SJSA1 (cell line): Measurements from ENCODE around the gene RRP1. TPM values are rescaled to one million over a fixed set of nuclear protein-coding genes. Genes with fewer than 3 reads are reported as not detected.
"Not testable (repeated sequence)": the region's sequence is repeated elsewhere in the genome, so short reads cannot be mapped to it uniquely, and the experiment has no call there.

Experiments used
- DNase-seq, 2 experiments: peaks; one replicate each; pipeline ENCODE4 v3.0.0-alpha.2; 2015 to 2020; ENCODE audit warnings: low spot score in 2 of 2, low read depth in 1 of 2
- H3K27ac ChIP-seq: fragments of 250-450 bp; sonication (Bioruptor Pico); 2 replicates; pipeline ENCODE4 v1.5.1; 2020; ENCODE audit warnings: mild to moderate bottlenecking, moderate library complexity
- H3K27me3 ChIP-seq: fragments of 250-450 bp; sonication (Bioruptor Pico); replicated peaks from 2 replicates; pipeline ENCODE4 v1.5.1; 2020; ENCODE audit warnings: mild to moderate bottlenecking, moderate library complexity
- H3K36me3 ChIP-seq: fragments of 250-450 bp; sonication (Bioruptor Pico); 2 replicates; pipeline ENCODE4 v1.5.1; 2020; ENCODE audit warnings: mild to moderate bottlenecking
- H3K4me1 ChIP-seq: fragments of 250-450 bp; sonication (Bioruptor Pico); replicated peaks from 2 replicates; pipeline ENCODE4 v1.6.1; 2021; ENCODE audit warnings: mild to moderate bottlenecking
- H3K4me3 ChIP-seq: fragments of 250-450 bp; sonication (Bioruptor Pico); 2 replicates; pipeline ENCODE4 v1.5.1; 2020; ENCODE audit warnings: mild to moderate bottlenecking
- H3K9me3 ChIP-seq: fragments of 250-450 bp; sonication (Bioruptor Pico); replicated peaks from 2 replicates; pipeline ENCODE4 v1.5.1; 2020; ENCODE audit warnings: mild to moderate bottlenecking
- total RNA-seq: library from RNA; depleted of rRNA; stranded (reverse); fragments of >200 nt; shearing (Covaris generic); gene quantifications from 2 replicates; pipeline ENCODE4 v1.2.3, GENCODE V29; 2014

The RRP1 gene
- total RNA-seq, 1 experiment from 2014 or later, result 29.2 TPM

DNA sequence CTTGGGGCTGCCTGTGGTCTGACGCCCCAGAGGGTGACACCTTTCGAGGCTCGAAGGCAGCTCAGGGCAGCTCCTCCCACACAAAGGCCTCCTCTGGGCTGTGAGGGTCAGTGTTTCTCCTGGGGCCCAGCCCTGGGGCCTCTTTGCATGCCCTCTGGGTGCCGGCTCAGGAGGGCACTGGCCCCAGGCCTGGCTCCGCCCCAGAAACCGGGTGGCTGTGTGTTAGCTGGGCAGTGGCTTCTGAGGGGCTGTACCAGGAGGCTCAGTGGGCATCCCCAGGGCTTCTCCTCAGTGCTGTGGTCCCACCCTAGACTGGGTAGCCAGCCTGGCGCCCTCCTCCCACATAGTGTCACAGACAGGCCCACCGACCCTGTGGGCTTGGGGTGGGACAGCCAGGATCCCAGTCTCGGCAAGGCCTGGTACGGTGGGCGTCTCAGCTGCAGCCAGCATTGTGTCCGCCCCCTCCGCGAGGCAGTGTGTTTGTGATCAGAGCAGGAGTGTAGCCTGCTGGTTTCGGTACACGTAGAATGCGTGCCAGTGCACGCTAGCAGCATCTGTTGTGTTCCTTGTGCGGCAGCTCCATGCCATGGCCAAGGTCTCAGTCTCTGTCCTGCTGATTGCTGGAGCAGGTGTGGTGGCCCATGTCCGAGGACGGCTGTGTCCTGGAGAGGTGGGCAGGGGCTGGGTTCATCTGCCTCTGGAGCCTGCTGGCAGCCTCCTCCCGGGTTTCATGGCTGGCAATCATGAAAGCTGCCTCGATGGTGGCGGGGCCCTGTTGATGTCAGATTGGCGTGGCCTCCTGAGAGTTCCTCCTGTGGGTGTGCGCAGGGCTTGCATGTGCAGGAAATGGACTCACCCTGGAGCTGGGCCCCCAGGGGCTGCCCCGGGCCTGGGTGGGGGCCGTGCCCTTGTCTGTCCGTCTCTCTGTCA is 28.0 kb downstream of the RRP1 start:
- Histone ChIP-seq H3K27ac (no peak overlapping the region), H3K9me3 (no peaks in the 10 kb centered on the region), H3K27me3 (no peaks in the 10 kb centered on the region), H3K4me3 (no peak overlapping the region), H3K4me1 (peaks cover 14% of the 10 kb centered on the region), H3K36me3 (no peaks in the 10 kb centered on the region)
- no peak for DNase-seq

DNA sequence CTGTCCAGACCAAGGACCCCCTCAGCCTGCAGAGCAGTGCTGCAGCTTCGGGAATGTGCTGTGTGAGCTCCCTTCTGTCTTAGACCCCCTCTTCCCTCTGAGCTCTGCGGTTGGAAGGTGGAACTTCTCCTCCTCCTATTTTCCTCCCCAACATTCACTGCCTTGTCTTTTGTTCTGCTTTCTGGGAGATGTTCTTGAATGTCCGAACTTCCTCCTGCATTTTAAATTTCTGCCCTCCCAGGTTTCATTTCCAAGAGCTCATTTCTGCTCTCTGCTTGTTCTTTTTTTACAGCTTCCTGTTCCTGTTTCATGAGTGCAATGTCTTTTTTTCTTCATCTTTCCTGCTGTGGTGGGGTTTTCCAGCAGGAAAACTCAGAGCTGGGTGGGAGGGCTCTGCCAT is 29.3 kb downstream of the RRP1 start:
- Histone ChIP-seq H3K27me3 (no peaks in the 10 kb centered on the region), H3K4me1 (peaks cover 7% of the 10 kb centered on the region; the same call in 1 of the 2 replicates), H3K36me3 (no peaks in the 10 kb centered on the region), H3K9me3 (no peaks in the 10 kb centered on the region), H3K4me3 (no peak overlapping the region), H3K27ac (no peak overlapping the region)
- no peak for DNase-seq

GRCh38 chr21:43819511-43820405 is 30.4 kb downstream of the RRP1 start:
- Histone ChIP-seq H3K9me3 (no peaks in the 10 kb centered on the region), H3K27ac (no peak overlapping the region), H3K27me3 (no peaks in the 10 kb centered on the region), H3K4me3 (no peak overlapping the region), H3K4me1 (peaks cover 16% of the 10 kb centered on the region), H3K36me3 (no peaks in the 10 kb centered on the region)
- DNase-seq, result no peak

DNA sequence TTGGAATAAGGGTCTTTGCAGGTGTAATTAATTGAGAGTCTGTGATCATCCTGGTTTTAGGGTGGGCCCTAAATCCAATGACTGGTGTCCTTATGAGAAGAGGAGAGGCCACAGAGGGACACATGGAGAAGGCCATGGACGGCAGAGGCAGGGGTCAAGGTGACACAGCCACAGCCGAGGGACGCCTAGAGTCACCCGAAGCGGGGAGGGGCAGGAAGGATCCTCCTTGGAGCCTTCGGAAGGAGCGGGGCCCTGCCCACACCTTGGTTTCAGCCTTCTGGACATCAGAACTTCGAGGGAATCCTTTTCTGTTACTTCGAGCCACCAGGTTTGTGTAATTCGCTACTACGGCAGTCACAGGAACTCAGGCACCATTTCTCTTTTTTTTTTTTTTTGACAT is 31.1 kb downstream of the RRP1 start:
- H3K9me3 ChIP-seq, result no peaks in the 10 kb centered on the region
- DNase-seq, result no peak
- H3K4me1 ChIP-seq, result peaks cover 21% of the 10 kb centered on the region
- H3K36me3 ChIP-seq, result no peaks in the 10 kb centered on the region
- H3K4me3 ChIP-seq, result no peak overlapping the region
- no peaks in the 10 kb centered on the region for H3K27me3 ChIP-seq
- H3K27ac ChIP-seq, result no peak overlapping the region

- H3K4me3 ChIP-seq, DNase-seq, H3K27me3 ChIP-seq, H3K9me3 ChIP-seq, H3K27ac ChIP-seq, H3K36me3 ChIP-seq: not testable (repeated sequence)
- H3K4me1 ChIP-seq, result peaks cover 34% of the 10 kb centered on the region
These were observed 32.8 kb downstream of the RRP1 start for GRCh38 chr21:43822166-43822565.

DNA sequence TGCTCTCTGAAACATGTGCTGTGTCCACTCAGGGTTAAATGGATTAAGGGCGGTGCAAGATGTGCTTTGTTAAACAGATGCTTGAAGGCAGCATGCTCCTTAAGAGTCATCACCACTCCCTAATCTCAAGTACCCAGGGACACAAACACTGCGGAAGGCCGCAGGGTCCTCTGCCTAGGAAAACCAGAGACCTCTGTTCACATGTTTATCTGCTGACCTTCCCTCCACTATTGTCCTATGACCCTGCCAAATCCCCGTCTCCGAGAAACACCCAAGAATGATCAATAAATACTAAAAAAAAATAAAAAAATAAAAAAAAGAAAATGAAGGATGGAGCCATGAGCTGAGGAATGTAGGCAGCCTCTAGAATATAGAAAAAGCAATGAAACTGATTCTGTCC is 33.4 kb downstream of the RRP1 start:
- peaks cover 39% of the 10 kb centered on the region for H3K4me1 ChIP-seq
- H3K27me3 ChIP-seq, H3K27ac ChIP-seq, DNase-seq, H3K36me3 ChIP-seq, H3K9me3 ChIP-seq, H3K4me3 ChIP-seq: not testable (repeated sequence)

DNA sequence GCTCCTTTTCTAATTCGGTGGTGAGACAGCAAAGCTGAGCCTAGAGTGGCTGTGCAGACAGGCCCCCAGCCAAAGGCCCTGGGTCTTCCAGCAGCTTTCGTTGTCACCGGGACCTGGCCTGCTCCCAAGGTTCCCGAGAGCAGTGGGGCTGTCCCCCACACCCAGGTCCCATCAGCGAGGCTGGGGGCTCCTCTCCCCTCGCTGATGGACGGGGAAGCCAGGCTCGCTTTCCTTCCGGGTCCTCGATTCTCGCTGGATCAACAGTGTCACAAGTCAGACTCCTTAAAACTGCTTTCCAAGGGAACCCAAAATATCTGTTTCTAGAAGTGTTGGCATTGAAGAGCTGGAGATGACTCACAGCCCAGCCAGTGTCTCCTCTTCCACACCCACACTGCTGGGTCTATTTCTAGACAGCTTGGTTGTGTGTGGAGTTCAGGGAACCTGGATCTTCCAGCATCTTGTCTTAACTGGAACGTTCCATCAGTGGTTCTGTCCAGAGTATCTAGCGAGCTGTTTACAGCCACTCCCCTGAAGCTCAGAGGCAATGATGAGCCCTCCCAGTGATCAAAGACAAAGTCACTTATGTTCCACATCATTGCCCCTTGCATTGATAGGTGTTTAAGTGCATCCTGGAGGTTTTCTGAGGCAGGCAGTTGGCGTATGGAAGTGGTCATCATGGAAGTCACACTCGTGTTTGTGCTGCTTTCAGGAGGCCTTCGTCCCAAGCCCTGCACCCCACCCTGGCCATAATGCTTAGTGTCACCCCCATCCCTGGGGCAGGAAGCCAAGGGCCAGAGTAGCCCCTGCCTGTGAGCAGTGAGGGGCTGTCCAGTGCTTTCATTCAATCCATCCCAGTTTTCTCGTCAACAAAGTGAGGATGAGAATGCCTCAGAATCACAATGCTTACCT is 35.2 kb downstream of the RRP1 start:
- Histone ChIP-seq H3K36me3 (no peaks in the 10 kb centered on the region; the same call in 1 of the 2 replicates), H3K4me1 (peaks cover 48% of the 10 kb centered on the region), H3K4me3 (no peak overlapping the region), H3K9me3 (no peaks in the 10 kb centered on the region), H3K27ac (no peak overlapping the region), H3K27me3 (no peaks in the 10 kb centered on the region)
- DNase-seq, result peak in 1 of 2 experiments; percentile 29

DNA sequence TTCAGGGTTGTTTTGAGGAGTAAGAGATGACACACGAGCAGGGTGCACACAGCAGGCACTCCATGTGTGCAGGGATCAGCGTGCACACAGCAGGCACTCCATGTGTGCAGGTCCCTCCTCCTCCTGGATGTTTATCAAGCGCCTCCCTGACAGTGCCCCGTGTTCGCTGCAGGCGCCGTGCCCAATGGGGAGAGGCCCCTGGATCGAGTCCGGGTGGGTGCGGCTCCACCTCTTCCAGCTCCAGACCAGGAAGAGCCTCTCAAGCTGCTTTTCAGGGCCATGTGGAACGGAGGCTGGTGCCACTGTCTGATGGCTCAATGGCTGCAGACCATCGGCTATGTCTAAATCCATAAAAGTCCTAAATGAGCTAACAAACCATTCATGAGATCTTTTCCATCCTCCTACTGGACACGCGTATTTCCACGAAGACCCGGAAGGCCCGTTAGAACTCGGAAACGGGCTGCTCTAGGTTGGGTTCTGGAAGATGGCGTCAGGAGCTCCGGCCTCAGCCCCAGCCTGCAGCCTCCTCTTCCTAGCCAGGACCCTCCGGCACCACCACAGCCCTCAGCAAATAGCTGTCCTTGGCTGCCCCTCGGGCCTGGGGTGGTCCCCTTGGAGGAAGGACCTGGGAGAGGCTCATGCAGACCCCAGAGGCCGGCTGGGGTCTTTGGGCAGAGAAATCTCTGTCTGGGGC is 36.0 kb downstream of the RRP1 start:
- no peaks in the 10 kb centered on the region for H3K27me3 ChIP-seq
- no peak overlapping the region for H3K27ac ChIP-seq
- H3K4me3 ChIP-seq, result no peak overlapping the region
- no peak for DNase-seq
- no peaks in the 10 kb centered on the region; the same call in 1 of the 2 replicates for H3K36me3 ChIP-seq
- H3K9me3 ChIP-seq, result no peaks in the 10 kb centered on the region
- H3K4me1 ChIP-seq, result peaks cover 54% of the 10 kb centered on the region

GRCh38 chr21:43825936-43826622 is 36.7 kb downstream of the RRP1 start:
- DNase-seq, result no peak
- H3K27me3 ChIP-seq, result no peaks in the 10 kb centered on the region
- no peak overlapping the region for H3K4me3 ChIP-seq
- peak overlapping the region; percentile 83 for H3K27ac ChIP-seq
- no peaks in the 10 kb centered on the region for H3K9me3 ChIP-seq
- H3K36me3 ChIP-seq, result no peaks in the 10 kb centered on the region; the same call in 1 of the 2 replicates
- H3K4me1 ChIP-seq, result peaks cover 61% of the 10 kb centered on the region

- Histone ChIP-seq H3K27me3 (no peaks in the 10 kb centered on the region), H3K27ac (peak overlapping the region; percentile 83), H3K36me3 (no peaks in the 10 kb centered on the region; the same call in 1 of the 2 replicates), H3K4me3 (no peak overlapping the region), H3K9me3 (0 out of 2 replicates have a peak, but pooled peaks cover 3% of the 10 kb centered on the region), H3K4me1 (peaks cover 66% of the 10 kb centered on the region)
- peak in 1 of 2 experiments; percentile 9 for DNase-seq
These were observed 37.2 kb downstream of the RRP1 start for GRCh38 chr21:43826623-43826974.

GRCh38 chr21:43827015-43827611 is 37.7 kb downstream of the RRP1 start:
- H3K36me3 ChIP-seq, result no peaks in the 10 kb centered on the region; the same call in 1 of the 2 replicates
- no peak overlapping the region for H3K4me3 ChIP-seq
- H3K9me3 ChIP-seq, result 0 out of 2 replicates have a peak, but pooled peaks cover 3% of the 10 kb centered on the region
- H3K27me3 ChIP-seq, result no peaks in the 10 kb centered on the region
- H3K4me1 ChIP-seq, result peaks cover 71% of the 10 kb centered on the region
- H3K27ac ChIP-seq, result peak overlapping the region; percentile 83
- peak; percentile 89 to 90 for DNase-seq

DNA sequence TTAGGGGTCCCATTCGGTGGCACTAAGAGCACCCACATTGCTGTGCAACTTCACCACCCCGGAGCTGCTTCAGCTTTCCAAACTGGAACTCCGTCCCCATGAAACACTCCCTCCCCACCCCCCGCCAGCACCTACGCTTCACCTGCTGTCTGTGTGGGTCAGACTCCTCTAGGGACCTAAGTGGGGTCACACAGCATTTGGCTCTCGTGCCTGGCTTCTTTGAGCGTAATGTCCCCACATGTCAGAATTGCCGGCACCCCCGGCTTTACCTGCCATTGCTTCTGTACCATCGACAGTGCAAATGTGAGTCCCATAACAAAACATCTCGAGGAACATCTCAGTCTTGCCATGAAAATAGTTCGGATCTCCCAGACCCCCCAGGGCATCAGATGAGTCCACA is 39.8 kb downstream of the RRP1 start:
- peak overlapping the region; percentile 23 for H3K4me3 ChIP-seq
- no peaks in the 10 kb centered on the region; the same call in 1 of the 2 replicates for H3K36me3 ChIP-seq
- peaks cover 70% of the 10 kb centered on the region for H3K4me1 ChIP-seq
- 0 out of 2 replicates have a peak, but pooled peaks cover 3% of the 10 kb centered on the region for H3K9me3 ChIP-seq
- H3K27ac ChIP-seq, result peak overlapping the region; percentile 97
- H3K27me3 ChIP-seq, result no peaks in the 10 kb centered on the region
- no peak for DNase-seq
